HepG2 (cell line): Measurements from ENCODE around the gene IGDCC3. TPM values are rescaled to one million over a fixed set of nuclear protein-coding genes. Genes with fewer than 3 reads are reported as not detected.

Experiments used
- DNMT1 ChIP-seq: sonication (generic); formaldehyde crosslinking; IDR thresholded peaks from 2 replicates; pipeline ENCODE4 v1.5.1; 2020; ENCODE audit warnings: mild to moderate bottlenecking, missing genetic modification reagents
- DR1 ChIP-seq: sonication (generic); formaldehyde crosslinking; IDR thresholded peaks from 2 replicates; pipeline ENCODE4 v1.8.0; 2021; ENCODE audit warnings: mild to moderate bottlenecking, missing genetic modification reagents, inconsistent platforms
- FOXM1 ChIP-seq: sonication (generic); formaldehyde crosslinking; IDR thresholded peaks from 2 replicates; pipeline ENCODE4 v1.5.0; 2020; ENCODE audit warnings: missing genetic modification reagents
- GABPA ChIP-seq, 2 experiments: IDR thresholded peaks; 2 replicates each; pipeline ENCODE4 v1.6.1; 2011 to 2016; ENCODE audit warnings: low read depth in 2 of 2, low read length in 1 of 2, missing biosample characterization in 1 of 2, missing genetic modification characterization in 1 of 2
- KLF16 ChIP-seq, 2 experiments: sonication (generic) in 1 of 2; formaldehyde crosslinking in 1 of 2; IDR thresholded peaks; 2 replicates each; pipeline versions ENCODE4 v1.6.1 to v1.8.0; 2016 to 2023; ENCODE audit warnings: missing genetic modification reagents in 2 of 2, missing compliant biosample characterization in 1 of 2
- MAFG ChIP-seq: sonication (generic); formaldehyde crosslinking; IDR thresholded peaks from 2 replicates; pipeline ENCODE4 v1.5.1; 2020; ENCODE audit warnings: mild to moderate bottlenecking, missing genetic modification reagents
- MYC ChIP-seq: sonication (generic); formaldehyde crosslinking; IDR thresholded peaks from 2 replicates; pipeline ENCODE4 v1.9.0; 2021; ENCODE audit warnings: missing genetic modification reagents, borderline replicate concordance
- REXO4 ChIP-seq: sonication (generic); formaldehyde crosslinking; IDR thresholded peaks from 2 replicates; pipeline ENCODE4 v1.8.0; 2022; ENCODE audit warnings: missing genetic modification reagents, mild to moderate bottlenecking, borderline replicate concordance
- SPEN ChIP-seq: sonication (generic); formaldehyde crosslinking; IDR thresholded peaks from 2 replicates; pipeline ENCODE4 v1.5.1; 2020; ENCODE audit warnings: low read depth, mild to moderate bottlenecking, missing genetic modification reagents
- ZBTB26 ChIP-seq: IDR thresholded peaks from 2 replicates; pipeline ENCODE4 v1.6.1; 2016; ENCODE audit warnings: missing compliant biosample characterization, missing genetic modification reagents, borderline replicate concordance
- ZC3H4 ChIP-seq: sonication (generic); formaldehyde crosslinking; IDR thresholded peaks from 2 replicates; pipeline ENCODE4 v1.4.0; 2020; ENCODE audit warnings: missing genetic modification reagents, borderline replicate concordance
- ZNF333 ChIP-seq: sonication (generic); formaldehyde crosslinking; IDR thresholded peaks from 2 replicates; pipeline ENCODE4 v1.4.0; 2020; ENCODE audit warnings: mild to moderate bottlenecking, missing genetic modification reagents, borderline replicate concordance
- ZNF33A ChIP-seq: sonication (generic); formaldehyde crosslinking; IDR thresholded peaks from 2 replicates; pipeline ENCODE4 v1.5.1; 2020; ENCODE audit warnings: missing genetic modification reagents, mild to moderate bottlenecking, moderate library complexity, borderline replicate concordance
- ZNF33B ChIP-seq: sonication (generic); formaldehyde crosslinking; IDR thresholded peaks from 2 replicates; pipeline ENCODE4 v1.5.1; 2020; ENCODE audit warnings: mild to moderate bottlenecking, missing genetic modification reagents
- ZNF576 ChIP-seq: sonication (generic); formaldehyde crosslinking; IDR thresholded peaks from 2 replicates; pipeline ENCODE4 v1.4.0; 2020; ENCODE audit warnings: mild to moderate bottlenecking, missing genetic modification reagents
- ZNF597 ChIP-seq: sonication (generic); formaldehyde crosslinking; IDR thresholded peaks from 2 replicates; pipeline ENCODE4 v1.5.0; 2020; ENCODE audit warnings: missing genetic modification reagents
- ZNF670 ChIP-seq: sonication (generic); formaldehyde crosslinking; IDR thresholded peaks from 2 replicates; pipeline ENCODE4 v1.8.0; 2022; ENCODE audit warnings: mild to moderate bottlenecking, missing genetic modification reagents, borderline replicate concordance
- ZNF790 ChIP-seq: sonication (generic); formaldehyde crosslinking; IDR thresholded peaks from 2 replicates; pipeline ENCODE4 v1.8.0; 2022; ENCODE audit warnings: missing genetic modification reagents, mild to moderate bottlenecking, borderline replicate concordance
- ZNF891 ChIP-seq: sonication (generic); formaldehyde crosslinking; IDR thresholded peaks from 2 replicates; pipeline ENCODE4 v1.5.0; 2020; ENCODE audit warnings: mild to moderate bottlenecking, missing genetic modification reagents
- ZSCAN29 ChIP-seq: sonication (generic); formaldehyde crosslinking; conservative IDR thresholded peaks from 2 replicates; pipeline ENCODE4 v1.4.0; 2020; ENCODE audit warnings: mild to moderate bottlenecking, missing genetic modification reagents
- polyA plus RNA-seq, 8 experiments: library from polyadenylated mRNA; depleted of rRNA in 3 of 8; stranded (reverse) in 7 of 8; unstranded in 1 of 8; fragments of >200 nt; fragmentation: Illumina TruSeq in 4 of 8; extraction: Trizol in 4 of 8; gene quantifications; 2 replicates each; pipeline versions ENCODE4 v1.2.1 to v1.2.3, GENCODE V29; 2011 to 2016; ENCODE audit warnings: low read depth in 4 of 8, missing spikeins in 1 of 8, mixed read lengths in 1 of 8; ENCODE audit not compliant: insufficient read depth in 1 of 8
- total RNA-seq, 5 experiments: library from RNA; depleted of rRNA; stranded (reverse); fragments of >200 nt; fragmentation: Illumina TruSeq; extraction: Trizol; gene quantifications; 2 replicates each; pipeline ENCODE4 v1.2.3, GENCODE V29; 2016; ENCODE audit warnings: low read depth in 1 of 5
- TF ChIP-seq, protein P1 (sequence below): sonication (generic); formaldehyde crosslinking; IDR thresholded peaks from 2 replicates; pipeline ENCODE4 v1.8.1; 2023; ENCODE audit warnings: mild to moderate bottlenecking, missing genetic modification reagents

IGDCC3 gene
- total and polyA plus RNA-seq, 2 of the 13 experiments (the other 11 are each of a cell fraction or from before 2014, with no cell fraction given): 30.1 to 51.8 TPM

DNA sequence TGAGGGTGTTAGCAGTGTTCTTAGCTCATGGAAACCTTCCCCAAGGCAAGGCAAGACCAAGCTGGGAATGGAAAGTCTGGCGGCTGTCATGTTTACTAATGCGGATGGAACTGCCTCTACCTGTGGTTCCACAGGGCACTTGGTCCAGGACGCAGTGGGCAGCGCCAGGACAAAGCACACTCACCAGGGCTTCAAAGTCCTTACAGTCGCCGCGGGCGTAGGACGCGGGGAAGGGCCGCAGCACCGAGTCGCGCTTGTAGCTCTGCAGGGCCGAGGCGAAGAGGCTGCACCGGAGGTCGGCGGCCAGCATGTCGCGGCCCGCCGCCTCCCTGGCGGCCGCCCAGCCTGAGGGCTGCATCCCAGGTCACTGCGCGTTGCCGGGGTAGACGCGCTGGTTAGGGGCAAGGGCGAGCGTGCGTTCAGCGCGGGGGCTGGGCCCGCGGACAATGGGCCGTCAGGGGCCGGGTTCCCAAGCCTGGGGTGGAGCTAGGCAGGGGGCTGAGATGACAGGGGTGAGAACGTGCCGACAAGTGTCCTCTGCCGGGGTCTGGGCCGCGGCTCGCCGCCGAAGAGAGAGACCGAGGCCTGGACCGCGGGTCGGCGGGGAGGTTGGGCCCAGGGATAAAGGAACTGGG lies 91.6 kb downstream of the IGDCC3 start (continued):
- TF ChIP-seq MAFG (CRISPR knock-in tag): no peak
- TF ChIP-seq MYC (CRISPR knock-in tag): 0 out of 2 replicates have a peak, but pooled peaks have one; percentile 64
- peak; percentile 7; the same call in 1 of the 2 replicates for TF ChIP-seq SPEN
- peak; percentile 63; the same call in 1 of the 2 replicates for TF ChIP-seq ZNF670
- 0 out of 2 replicates have a peak, but pooled peaks have one; percentile 42 for TF ChIP-seq ZNF576 (CRISPR knock-in tag)
- TF ChIP-seq ZNF33A (CRISPR knock-in tag): no peak
- peak; percentile 93 for TF ChIP-seq ZSCAN29 (CRISPR knock-in tag)
- TF ChIP-seq DR1 (CRISPR knock-in tag): no peak; the same call in 1 of the 2 replicates
- TF ChIP-seq ZBTB26 (CRISPR knock-in tag): peak; percentile 36; the same call in 1 of the 2 replicates
- peak; percentile 78; the same call in 1 of the 2 replicates for TF ChIP-seq DNMT1 (CRISPR knock-in tag)
- TF ChIP-seq ZC3H4: no peak
- peak in 1 of 2 experiments; percentile 42; a peak in 1 of 4 replicates for TF ChIP-seq KLF16 (CRISPR knock-in tag; IDR thresholded peaks at IDR 0.05)
- peak; percentile 54 for TF ChIP-seq ZNF891 (CRISPR knock-in tag)
- TF ChIP-seq REXO4 (CRISPR knock-in tag): 0 out of 2 replicates have a peak, but pooled peaks have one; percentile 1
- no peak for TF ChIP-seq FOXM1 (CRISPR knock-in tag)
- no peak for TF ChIP-seq ZNF333 (CRISPR knock-in tag)
- 0 out of 2 replicates have a peak, but pooled peaks have one; percentile 50 for TF ChIP-seq ZNF33B (CRISPR knock-in tag)
- no peak for TF ChIP-seq ZNF597 (CRISPR knock-in tag)
- TF ChIP-seq ZNF790 (CRISPR knock-in tag): 0 out of 2 replicates have a peak, but pooled peaks have one; percentile 19
- TF ChIP-seq GABPA (IDR thresholded peaks at IDR 0.05; ENCODE audit: low read depth, low read length): no peak
- TF ChIP-seq GABPA (CRISPR knock-in tag; IDR thresholded peaks at IDR 0.05; ENCODE audit: low read depth): no peak
- TF ChIP-seq, protein P1, sequence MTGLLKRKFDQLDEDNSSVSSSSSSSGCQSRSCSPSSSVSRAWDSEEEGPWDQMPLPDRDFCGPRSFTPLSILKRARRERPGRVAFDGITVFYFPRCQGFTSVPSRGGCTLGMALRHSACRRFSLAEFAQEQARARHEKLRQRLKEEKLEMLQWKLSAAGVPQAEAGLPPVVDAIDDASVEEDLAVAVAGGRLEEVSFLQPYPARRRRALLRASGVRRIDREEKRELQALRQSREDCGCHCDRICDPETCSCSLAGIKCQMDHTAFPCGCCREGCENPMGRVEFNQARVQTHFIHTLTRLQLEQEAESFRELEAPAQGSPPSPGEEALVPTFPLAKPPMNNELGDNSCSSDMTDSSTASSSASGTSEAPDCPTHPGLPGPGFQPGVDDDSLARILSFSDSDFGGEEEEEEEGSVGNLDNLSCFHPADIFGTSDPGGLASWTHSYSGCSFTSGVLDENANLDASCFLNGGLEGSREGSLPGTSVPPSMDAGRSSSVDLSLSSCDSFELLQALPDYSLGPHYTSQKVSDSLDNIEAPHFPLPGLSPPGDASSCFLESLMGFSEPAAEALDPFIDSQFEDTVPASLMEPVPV (CRISPR knock-in tag): peak; percentile 79
